HG03575 (cell line): Measurements from ENCODE around the gene PGRMC1.
"Not testable (repeated sequence)": the region's sequence is repeated elsewhere in the genome, so short reads cannot be mapped to it uniquely, and the experiment has no call there.

Experiments used
- ATAC-seq: cut with Tn5 transposase; IDR thresholded peaks from one replicate; pipeline ENCODE4 v1.9.1; 2021; ENCODE audit not compliant: unreplicated experiment, insufficient number of reproducible peaks, low FRiP score; ENCODE audit errors: extremely low read depth

The PGRMC1 gene

DNA sequence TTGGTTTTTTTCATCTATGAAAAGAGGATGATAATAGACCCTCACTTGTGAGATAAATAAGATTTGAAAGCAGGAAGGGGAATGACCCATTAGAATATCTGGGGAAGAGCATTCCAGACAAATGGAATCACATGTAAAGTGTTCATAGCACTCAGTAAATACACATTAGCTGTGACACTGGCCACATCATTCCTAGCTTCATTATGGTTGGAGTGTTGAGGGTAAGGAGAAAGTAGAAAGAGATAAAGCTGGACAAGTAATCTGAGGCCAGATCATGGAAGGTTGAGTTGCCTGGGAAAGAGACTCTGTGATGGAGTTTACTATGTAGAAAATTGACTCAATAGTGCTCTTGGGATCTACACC, 6.9 kb upstream of the PGRMC1 start:
- ATAC-seq: no peak

DNA sequence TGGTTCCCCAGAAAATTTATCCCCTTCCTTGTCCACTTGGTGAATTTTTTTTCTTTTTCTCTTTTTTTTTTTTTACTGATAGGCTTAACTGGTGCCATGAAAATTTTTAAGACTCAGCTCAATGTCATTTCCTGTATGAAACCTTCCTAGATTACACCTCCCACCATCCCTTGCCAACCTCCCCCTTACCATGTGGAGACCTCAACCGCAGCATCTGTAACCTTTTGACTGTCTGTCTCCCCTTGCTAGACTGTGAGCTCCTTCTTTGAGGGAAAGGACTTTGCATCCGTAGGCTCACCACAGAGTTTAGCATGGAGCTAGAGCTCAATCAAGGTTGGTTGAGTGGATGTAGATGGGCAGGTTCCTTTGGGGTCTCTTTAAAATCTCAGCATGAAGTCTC, 5.2 kb upstream of the PGRMC1 start:
- no peak for ATAC-seq

DNA sequence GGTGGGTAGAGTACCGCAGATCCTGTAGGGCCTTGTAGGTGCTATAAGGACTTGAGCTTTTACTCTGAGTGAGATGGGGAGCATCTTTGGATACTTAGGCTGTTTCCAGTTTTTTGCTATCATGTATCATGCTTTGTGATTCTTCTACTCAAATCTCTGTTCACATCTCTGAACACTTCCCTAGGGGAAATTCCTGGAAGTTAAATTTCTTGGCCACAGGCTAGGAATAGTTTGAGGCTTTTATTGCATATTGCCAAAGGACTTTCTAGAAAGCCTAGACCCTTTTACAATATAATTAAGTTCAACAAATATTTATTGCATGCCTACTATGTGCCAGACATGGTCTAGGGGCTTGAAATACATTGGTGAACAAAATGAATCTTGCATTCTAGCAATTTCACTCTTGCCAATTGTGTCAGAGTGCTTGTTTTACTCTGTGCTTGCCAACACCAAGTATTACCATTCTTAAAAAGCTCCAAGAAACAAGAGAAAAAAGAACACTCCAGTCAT, 4.1 kb upstream of the PGRMC1 start:
- no peak for ATAC-seq

DNA sequence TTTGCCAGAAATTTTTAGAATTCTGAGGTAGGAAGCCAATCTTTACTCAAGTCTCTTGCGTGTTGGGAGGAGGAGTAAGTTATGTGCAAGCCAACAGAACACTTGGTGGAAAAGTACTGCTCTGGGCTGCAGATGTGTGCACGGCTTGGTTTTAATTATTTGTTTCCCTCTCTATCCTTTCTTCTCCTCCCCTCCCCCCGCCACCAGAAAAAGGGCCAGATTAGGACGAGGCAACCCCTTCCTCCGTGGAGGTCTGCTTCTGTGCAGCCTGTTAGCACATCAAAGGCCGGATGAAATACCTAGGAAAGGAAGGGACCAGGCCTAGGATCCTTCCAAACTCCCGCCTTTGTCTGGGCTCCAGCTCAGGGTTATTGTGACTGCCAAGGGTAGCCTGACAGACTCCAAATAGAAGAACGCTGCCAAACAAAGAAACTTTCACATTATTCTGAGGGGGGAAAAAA, 1.0 kb upstream of the PGRMC1 start:
- ATAC-seq: no peak

GRCh38 chrX:119236623-119237561, 807 bp downstream of the PGRMC1 start:
- no peak for ATAC-seq

GRCh38 chrX:119237562-119237942, 1.5 kb downstream of the PGRMC1 start:
- ATAC-seq: no peak

DNA sequence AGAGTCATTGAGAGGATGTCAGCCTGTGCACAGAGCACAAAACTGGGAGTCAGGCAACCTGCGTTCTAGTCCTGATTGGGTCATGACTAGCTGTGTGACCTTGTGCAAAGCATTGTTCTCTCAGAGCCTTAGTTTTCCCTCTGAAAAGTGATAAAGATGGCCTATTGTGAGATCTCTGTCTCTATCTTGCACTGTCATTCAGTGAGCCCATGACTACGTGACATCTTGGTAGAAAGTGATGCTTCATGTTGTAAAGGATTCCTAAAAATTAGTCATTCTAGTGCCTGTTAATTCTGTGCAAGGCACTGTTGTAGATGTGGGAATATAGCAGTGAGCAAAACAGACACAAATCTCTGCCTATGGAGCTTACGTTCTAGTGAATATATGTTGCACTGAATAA, 2.5 kb downstream of the PGRMC1 start:
- no peak for ATAC-seq

DNA sequence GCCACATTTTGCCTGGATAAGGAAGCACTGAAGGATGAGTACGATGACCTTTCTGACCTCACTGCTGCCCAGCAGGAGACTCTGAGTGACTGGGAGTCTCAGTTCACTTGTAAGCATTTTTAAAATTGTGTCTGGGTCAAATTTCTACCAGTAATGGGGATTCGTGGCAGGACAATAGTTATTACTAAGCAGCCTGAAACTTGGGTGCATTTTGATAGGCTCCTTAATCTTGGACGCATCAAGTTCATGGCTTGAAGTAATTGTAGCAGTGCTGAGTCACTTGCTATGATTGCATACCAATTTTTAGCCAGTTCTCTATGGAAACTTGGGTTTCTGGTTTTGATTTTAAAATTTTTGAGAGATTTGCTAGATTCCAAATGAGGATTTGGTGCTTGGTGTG, 4.3 kb downstream of the PGRMC1 start:
- ATAC-seq: no peak

DNA sequence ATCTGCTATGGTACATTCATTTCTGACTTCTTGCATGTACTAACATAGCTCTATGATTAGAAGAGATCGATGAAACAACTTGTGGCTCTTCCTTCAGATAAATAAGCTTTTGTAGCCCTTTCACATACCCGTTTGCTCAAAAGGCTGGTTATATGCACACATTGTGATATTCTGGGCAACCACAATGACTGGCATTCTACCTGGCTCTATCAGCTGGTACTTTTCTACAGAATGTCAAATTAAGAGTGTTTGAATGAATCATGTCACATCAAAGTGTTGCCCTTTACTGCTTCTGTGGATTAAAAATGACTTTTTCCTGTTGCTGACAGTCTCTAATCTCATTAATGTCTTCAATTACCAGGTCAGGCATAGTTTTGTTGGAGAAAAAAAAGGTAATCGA, 11.6 kb downstream of the PGRMC1 start:
- ATAC-seq: no peak

GRCh38 chrX:119249891-119250290, 13.8 kb downstream of the PGRMC1 start:
- no peak for ATAC-seq

DNA sequence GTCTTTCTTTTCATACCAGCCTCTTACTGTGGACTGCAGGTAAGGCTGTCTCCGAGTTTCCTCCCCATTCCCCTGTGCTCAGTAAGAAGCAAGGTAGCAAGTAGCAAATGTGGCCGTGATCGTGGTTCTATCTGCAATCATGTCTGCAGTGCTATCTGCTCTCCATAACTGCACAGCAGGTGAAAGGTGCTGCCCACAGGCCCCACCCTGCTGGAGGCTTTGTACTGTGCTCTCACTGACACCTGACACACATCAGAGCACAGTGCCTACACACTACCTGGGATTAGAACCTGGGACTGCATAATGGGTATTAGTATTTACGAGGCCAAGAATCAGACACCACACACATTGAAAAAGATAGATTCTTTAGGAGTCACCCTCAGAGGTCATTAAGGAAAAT, 15.3 kb downstream of the PGRMC1 start:
- no peak for ATAC-seq

GRCh38 chrX:119252716-119253115, 16.6 kb downstream of the PGRMC1 start:
- ATAC-seq: no peak

DNA sequence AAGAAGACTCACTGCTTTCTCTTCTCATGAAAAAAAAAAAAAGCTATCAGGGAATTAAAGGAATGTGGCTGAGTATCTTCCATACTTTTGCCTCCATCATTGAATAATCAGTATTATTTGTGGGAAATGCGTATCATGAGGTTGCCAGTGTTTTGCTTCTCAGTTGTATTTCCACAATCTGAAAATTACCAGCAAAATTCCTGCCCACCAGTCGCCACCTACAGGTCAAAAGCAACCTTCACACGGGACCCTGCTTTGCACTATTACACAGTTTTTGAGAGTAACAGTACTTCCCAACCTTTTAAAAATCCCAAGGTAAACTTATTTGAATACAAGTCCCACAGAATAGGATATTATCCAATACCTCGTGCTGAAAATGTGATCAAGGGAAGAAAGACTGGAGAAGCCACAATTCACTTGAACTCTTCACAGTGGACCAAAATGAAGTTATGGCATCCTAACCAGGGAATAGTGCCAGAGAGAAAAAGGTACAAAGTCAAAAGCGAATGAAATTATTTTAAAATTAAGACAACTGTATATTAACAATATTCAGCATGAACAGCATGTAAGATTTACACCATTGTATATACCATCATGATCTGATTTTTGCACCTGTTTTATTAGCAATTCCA, 30.4 kb downstream of the PGRMC1 start:
- no peak for ATAC-seq

- not testable (repeated sequence) for ATAC-seq
Measured at GRCh38 chrX:119267115-119267514, 31.0 kb downstream of the PGRMC1 start.

GRCh38 chrX:119272882-119273419, 36.9 kb downstream of the PGRMC1 start:
- no peak for ATAC-seq

GRCh38 chrX:119273420-119274192, 37.5 kb downstream of the PGRMC1 start:
- no peak for ATAC-seq

DNA sequence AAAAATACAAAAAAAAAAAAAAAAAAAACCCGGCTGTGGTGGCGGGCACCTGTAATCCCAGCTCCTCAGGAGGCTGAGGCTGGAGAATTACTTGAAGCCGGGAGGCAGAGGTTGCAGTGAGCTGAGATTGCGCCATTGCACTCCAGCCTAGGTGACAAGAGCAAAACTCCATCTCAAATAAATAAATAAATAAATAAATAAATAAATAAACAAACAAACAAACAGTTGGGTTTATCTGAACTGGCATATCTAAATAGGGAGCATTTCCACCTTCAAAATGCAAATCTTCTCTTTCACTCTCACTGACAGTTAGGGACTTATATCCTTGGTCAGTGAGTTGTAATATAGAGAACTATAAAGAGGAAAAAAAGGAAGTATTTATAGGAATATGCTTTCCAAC, 46.3 kb downstream of the PGRMC1 start:
- ATAC-seq: not testable (repeated sequence)

- no peak for ATAC-seq
Measured at GRCh38 chrX:119288890-119289393, 52.9 kb downstream of the PGRMC1 start.

DNA sequence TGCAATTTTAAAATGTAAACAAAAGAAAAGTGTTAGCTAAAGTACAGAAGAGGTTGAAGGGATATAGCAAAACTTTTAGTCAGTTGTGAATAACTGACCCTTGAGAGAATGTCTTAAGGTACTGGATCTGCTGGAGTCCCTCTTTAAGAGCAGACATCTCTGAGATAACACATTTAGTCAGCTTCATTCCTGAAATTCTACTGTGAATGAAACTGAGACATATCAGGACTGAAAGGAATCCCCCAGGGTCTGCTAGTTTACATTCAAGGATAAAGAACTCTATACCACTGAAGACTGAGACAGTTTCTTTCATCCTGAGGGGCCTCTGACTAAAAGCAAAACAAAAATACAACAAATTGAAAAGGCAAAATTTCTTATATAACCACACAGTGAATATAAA, 54.4 kb downstream of the PGRMC1 start:
- no peak for ATAC-seq
